Bronchial epithelial cell (primary cell): Measurements from ENCODE around the gene APOC4. TPM values are rescaled to one million over a fixed set of nuclear protein-coding genes. Genes with fewer than 3 reads are reported as not detected.
A peak's percentile ranks its signal among the peaks of the same experiment; 100 is the strongest.

Source experiments
- DNase-seq: peaks from one replicate; pipeline ENCODE4 v3.0.0-alpha.2; 2010; ENCODE audit warnings: low read depth
- FAIRE-seq: peaks from 2 replicates; lab custom pipeline; 2011; peaks lifted over from hg19 to GRCh38; lab: Jason Lieb, UNC
- H3K27me3 ChIP-seq: 2 replicates; pipeline ENCODE4 v1.5.1; 2011; ENCODE audit warnings: low read length; ENCODE audit not compliant: control insufficient read depth, insufficient read depth
- H3K36me3 ChIP-seq: 2 replicates; pipeline ENCODE4 v1.5.1; 2011; ENCODE audit warnings: low read length; ENCODE audit not compliant: control insufficient read depth, insufficient read depth
- H3K4me3 ChIP-seq: 2 replicates; pipeline ENCODE4 v1.5.1; 2011; ENCODE audit warnings: mild to moderate bottlenecking, low read depth, low read length, control low read depth
- total RNA-seq: library from RNA; depleted of rRNA; stranded (reverse); fragments of >200 nt; gene quantifications from 2 replicates; pipeline ENCODE4 v1.2.1, GENCODE V29; 2014
- TF ChIP-seq, protein P1 (sequence below): IDR thresholded peaks from 2 replicates; pipeline ENCODE4 v1.5.1; 2011; ENCODE audit warnings: mild to moderate bottlenecking, moderate library complexity, low read length, control low read depth, inconsistent platforms; ENCODE audit not compliant: insufficient read depth, severe bottlenecking

Gene APOC4
- total RNA-seq, 1 donor from 2014 or later = not detected

- H3K36me3 ChIP-seq = no peaks in the 10 kb centered on the region
- FAIRE-seq (no peak), DNase-seq (no peak)
- TF ChIP-seq, protein P1, sequence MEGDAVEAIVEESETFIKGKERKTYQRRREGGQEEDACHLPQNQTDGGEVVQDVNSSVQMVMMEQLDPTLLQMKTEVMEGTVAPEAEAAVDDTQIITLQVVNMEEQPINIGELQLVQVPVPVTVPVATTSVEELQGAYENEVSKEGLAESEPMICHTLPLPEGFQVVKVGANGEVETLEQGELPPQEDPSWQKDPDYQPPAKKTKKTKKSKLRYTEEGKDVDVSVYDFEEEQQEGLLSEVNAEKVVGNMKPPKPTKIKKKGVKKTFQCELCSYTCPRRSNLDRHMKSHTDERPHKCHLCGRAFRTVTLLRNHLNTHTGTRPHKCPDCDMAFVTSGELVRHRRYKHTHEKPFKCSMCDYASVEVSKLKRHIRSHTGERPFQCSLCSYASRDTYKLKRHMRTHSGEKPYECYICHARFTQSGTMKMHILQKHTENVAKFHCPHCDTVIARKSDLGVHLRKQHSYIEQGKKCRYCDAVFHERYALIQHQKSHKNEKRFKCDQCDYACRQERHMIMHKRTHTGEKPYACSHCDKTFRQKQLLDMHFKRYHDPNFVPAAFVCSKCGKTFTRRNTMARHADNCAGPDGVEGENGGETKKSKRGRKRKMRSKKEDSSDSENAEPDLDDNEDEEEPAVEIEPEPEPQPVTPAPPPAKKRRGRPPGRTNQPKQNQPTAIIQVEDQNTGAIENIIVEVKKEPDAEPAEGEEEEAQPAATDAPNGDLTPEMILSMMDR = no peak
- no peaks in the 10 kb centered on the region for H3K27me3 ChIP-seq
- no peak overlapping the region for H3K4me3 ChIP-seq
Measured at GRCh38 chr19:44948237-44948636, 6.2 kb downstream of the APOC4 start.

DNA sequence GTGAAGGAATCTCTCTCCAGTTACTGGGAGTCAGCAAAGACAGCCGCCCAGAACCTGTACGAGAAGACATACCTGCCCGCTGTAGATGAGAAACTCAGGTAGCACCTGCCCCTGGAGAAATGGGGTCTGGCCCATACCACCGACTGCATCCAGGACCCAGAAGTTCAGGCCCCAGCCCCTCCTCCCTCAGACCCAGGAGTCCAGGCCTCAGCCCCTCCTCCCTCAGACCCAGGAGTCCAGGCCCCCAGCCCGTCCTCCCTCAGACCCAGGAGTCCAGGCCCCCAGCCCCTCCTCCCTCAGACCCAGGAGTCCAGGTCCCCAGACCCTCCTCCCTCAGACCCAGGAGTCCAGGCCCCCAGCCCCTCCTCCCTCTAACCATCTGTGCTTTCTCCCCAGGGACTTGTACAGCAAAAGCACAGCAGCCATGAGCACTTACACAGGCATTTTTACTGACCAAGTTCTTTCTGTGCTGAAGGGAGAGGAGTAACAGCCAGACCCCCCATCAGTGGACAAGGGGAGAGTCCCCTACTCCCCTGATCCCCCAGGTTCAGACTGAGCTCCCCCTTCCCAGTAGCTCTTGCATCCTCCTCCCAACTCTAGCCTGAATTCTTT is 6.8 kb downstream of the APOC4 start:
- no peaks in the 10 kb centered on the region for H3K27me3 ChIP-seq
- H3K4me3 ChIP-seq = no peak overlapping the region
- FAIRE-seq (no peak), DNase-seq (no peak)
- TF ChIP-seq, protein P1 = no peak
- no peaks in the 10 kb centered on the region for H3K36me3 ChIP-seq

GRCh38 chr19:44949550-44949949 is 7.5 kb downstream of the APOC4 start:
- no peak for DNase-seq
- H3K4me3 ChIP-seq = no peak overlapping the region
- no peak for FAIRE-seq
- H3K36me3 ChIP-seq = no peaks in the 10 kb centered on the region
- H3K27me3 ChIP-seq = no peaks in the 10 kb centered on the region
- TF ChIP-seq, protein P1 = no peak

DNA sequence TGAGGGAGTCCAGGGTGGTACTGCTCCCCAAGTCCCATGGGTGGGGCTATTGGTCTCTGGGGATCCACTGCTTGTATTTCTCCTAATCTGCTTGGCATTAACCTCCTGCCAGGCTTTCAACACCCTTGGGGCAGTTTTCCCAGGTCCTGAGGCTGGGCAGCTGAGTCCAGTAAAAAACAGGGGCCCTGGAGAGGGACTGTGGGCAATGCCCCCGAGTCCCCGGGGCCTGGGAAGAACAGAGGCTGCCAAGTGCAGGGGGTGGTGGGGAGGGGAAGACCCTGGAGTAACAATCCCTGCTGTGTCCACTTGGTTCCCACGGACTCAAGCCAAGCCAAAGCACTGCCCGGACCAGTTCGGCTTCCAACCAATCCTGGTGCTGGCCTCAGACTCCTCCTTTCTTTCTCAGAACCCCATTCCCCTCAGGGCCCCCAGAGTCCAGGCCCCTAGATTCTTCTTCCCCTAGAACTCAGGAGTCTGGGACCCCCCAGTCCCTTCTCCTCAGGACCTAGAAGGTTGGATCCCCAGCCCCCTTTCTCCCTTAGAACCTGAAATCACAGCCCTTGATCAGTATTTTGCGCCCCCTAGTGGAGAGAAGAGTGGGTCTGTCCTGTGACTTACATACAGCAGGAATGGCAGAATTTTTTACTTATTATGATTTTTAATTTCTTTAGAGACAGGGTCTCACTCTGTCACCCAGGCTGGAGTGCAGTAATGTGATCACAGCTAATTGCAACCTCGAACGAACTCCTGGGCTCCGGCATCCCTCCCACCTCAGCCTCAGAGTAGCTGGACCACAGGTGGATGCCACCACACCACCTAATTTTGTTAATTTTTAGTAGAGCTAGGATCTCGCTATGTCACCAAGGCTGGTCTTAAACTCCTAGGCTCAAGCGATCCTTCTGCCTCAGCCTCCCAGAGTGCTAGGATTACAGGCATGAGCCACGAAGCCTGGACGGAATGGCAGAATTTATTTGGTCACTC is 9.4 kb downstream of the APOC4 start:
- FAIRE-seq (no peak), DNase-seq (peak; percentile 64)
- H3K27me3 ChIP-seq = no peaks in the 10 kb centered on the region
- H3K4me3 ChIP-seq = no peak overlapping the region
- TF ChIP-seq, protein P1 = peak; percentile 65
- no peaks in the 10 kb centered on the region for H3K36me3 ChIP-seq

DNA sequence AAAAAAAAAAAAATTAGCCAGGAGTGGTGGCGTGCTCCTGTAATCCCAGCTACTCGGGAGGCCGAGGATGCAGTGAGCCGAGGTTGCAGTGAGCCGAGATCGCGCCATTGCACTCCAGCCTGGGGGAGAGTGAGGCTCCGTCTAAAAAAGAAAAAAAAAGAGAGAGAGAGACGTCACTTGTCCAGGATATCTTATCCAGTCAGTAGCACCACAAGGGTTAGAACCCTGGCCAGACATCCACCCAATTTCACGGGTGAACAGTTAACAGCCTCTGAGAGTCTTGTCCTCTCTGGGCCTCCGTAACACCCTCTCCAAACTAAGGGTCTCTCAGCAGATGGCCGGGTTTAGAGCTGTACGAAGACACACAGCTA is 12.2 kb downstream of the APOC4 start:
- FAIRE-seq (no peak), DNase-seq (no peak)
- Histone ChIP-seq H3K36me3 (no peaks in the 10 kb centered on the region), H3K27me3 (no peaks in the 10 kb centered on the region), H3K4me3 (peak overlapping the region; percentile 85)
- TF ChIP-seq, protein P1 = no peak
